SU-DHL-6 (cell line): Measurements from ENCODE around the gene FLRT3.

ENCODE experiments used
- EZH2phosphoT487 ChIP-seq: fragments of 200-600 bp; sonication (generic), shearing (Covaris generic); conservative IDR thresholded peaks from 2 replicates; pipeline ENCODE4 v1.6.1; 2018; ENCODE audit warnings: mild to moderate bottlenecking, antibody characterized with exemption, low read length, moderate library complexity, mixed read lengths
- TF ChIP-seq, protein P1 (sequence below): fragments of 200-600 bp; sonication (generic); IDR thresholded peaks from one replicate; pipeline ENCODE4 v1.5.1; 2017; ENCODE audit warnings: antibody characterized with exemption, mild to moderate bottlenecking, low read length, moderate library complexity; ENCODE audit not compliant: insufficient read depth, poor library complexity, severe bottlenecking

DNA sequence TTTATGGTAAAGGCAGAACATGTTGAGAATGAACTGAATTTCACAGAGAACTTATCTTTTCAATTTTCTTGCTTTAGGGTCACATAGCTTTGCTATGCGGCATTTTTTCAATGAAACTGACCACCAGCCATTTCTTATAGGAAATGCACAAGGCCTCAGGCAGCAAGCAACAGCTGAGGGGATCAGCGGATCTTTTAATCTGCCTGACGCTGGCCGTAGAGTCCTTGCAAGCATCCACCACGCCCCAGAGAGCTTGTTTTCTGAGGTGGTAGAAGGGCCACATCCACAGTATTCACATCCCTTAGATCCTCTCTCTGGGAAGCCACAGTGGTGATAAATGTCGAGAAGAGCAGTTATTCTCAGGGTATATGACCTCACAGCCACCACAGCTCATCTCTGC lies 34.3 kb downstream of the FLRT3 start:
- TF ChIP-seq, protein P1, sequence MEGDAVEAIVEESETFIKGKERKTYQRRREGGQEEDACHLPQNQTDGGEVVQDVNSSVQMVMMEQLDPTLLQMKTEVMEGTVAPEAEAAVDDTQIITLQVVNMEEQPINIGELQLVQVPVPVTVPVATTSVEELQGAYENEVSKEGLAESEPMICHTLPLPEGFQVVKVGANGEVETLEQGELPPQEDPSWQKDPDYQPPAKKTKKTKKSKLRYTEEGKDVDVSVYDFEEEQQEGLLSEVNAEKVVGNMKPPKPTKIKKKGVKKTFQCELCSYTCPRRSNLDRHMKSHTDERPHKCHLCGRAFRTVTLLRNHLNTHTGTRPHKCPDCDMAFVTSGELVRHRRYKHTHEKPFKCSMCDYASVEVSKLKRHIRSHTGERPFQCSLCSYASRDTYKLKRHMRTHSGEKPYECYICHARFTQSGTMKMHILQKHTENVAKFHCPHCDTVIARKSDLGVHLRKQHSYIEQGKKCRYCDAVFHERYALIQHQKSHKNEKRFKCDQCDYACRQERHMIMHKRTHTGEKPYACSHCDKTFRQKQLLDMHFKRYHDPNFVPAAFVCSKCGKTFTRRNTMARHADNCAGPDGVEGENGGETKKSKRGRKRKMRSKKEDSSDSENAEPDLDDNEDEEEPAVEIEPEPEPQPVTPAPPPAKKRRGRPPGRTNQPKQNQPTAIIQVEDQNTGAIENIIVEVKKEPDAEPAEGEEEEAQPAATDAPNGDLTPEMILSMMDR: no peak
- TF ChIP-seq EZH2phosphoT487: no peak
